OCI-LY3 (cell line): ENCODE results near the gene SEC14L1.

ENCODE experiments used
- CTCF ChIP-seq: fragments of 200-600, 300-600 bp; sonication (generic); IDR thresholded peaks from 2 replicates; pipeline ENCODE4 v1.5.1; 2014; ENCODE audit warnings: antibody characterized with exemption, low read length, low read depth
- EZH2phosphoT487 ChIP-seq: fragments of 200-600 bp; shearing (Covaris generic); IDR thresholded peaks from 2 replicates; pipeline ENCODE4 v1.6.1; 2018; ENCODE audit warnings: antibody characterized with exemption, mixed run types, low read depth

DNA sequence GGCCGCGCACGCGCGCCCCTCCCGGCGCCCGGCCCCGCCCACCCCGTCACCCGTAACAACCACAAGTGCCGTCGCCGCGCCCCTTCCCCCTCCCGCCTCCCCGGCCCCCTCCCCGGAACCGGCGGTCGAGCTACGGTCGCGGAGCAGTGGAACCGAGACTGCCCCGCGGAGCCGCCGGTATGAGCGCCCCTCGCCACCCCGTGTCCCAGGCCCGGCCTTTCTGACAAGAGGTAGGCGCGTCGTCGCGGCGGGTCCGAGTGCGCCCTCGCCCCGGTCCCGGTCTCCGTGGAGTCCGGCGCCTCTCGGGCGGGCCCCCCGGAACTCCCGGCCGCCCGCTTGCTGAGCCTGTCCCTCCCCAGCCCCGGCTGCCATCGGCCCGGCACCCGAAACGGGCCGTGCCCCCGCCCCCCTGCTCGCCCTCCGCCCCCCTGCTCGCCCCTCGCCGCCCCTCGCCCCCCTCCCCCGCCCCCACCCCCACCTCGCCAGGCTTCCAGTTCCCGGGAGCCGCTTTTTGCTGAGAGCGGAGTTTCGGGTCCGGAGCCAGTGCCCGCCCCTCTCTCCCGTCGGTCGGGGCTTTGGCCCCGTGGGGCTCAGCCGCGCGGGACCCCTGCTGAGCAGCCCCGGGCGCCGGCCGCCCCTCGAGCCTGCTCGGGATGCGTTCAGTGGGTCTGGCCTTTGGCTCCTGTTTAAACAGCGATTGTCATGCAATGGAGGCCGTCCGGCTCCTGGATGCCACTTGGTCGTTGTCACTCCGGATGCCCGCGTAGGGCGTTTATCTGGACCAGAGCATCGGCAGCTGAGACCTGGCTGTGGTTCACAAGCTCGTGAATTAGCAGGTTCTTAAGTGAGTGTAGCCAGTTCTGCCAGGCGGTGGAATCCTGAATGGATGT, at the start of gene SEC14L1:
- TF ChIP-seq EZH2phosphoT487 (no peak), CTCF (no peak)
